Bronchial smooth muscle cell (primary cell): Measurements from ENCODE around the gene EPHB3. TPM values are rescaled to one million over a fixed set of nuclear protein-coding genes. Genes with fewer than 3 reads are reported as not detected.

Experiments used
- total RNA-seq: library from RNA; depleted of rRNA; stranded (reverse); fragments of >200 nt; gene quantifications from 2 replicates; pipeline ENCODE4 v1.2.1, GENCODE V29; 2014

Gene EPHB3
- 6.8 and 15.5 TPM in 2 replicates for total RNA-seq

GRCh38 chr3:184561061-184561912 is at the start of gene EPHB3:
Gene EPHB3 (plus strand): TSS chr3:184561785. CDS start chr3:184562236, 451 bp downstream.

Other genes with a start within 250 kb of the EPHB3 start
- gene EIF4G1, start 247.2 kb upstream of the EPHB3 start, total RNA-seq: 222 and 223 TPM in 2 replicates
- 15.0 and 19.2 TPM in 2 replicates for gene FAM131A, start 224.2 kb upstream of the EPHB3 start, total RNA-seq
- 3.5 and 4.6 TPM in 2 replicates for gene CLCN2, start 200.2 kb upstream of the EPHB3 start, total RNA-seq
- 60.3 and 62.1 TPM in 2 replicates for gene POLR2H, start 200.1 kb upstream of the EPHB3 start, total RNA-seq
- gene THPO, start 183.6 kb upstream of the EPHB3 start, total RNA-seq: 0.16 and 0.52 TPM in 2 replicates
- gene CHRD, start 181.7 kb upstream of the EPHB3 start, total RNA-seq: 1.1 and 6.1 TPM in 2 replicates
- gene MAGEF1, start 150.3 kb downstream of the EPHB3 start, total RNA-seq: 12.2 and 18.9 TPM in 2 replicates